Subcutaneous adipose tissue (tissue), 4 donors: ENCODE results near the gene CUZD1. TPM values are rescaled to one million over a fixed set of nuclear protein-coding genes. Genes with fewer than 3 reads are reported as not detected.

ENCODE experiments used
- CTCF ChIP-seq: fragments of 450-650 bp; IDR thresholded peaks from one replicate; pipeline ENCODE4 v1.5.1; 2016; ENCODE audit warnings: low read depth, mild to moderate bottlenecking, control low read depth, antibody characterized with exemption, moderate library complexity
- total RNA-seq, 4 donors: library from RNA; depleted of rRNA; stranded (reverse); fragments of >200 nt; gene quantifications; one replicate each; pipeline ENCODE4 v1.1.0, GENCODE V29; 2016

Gene CUZD1
- total RNA-seq, 4 donors from 2014 or later: 0.44 to 0.85 (median 0.49) TPM; not detected in 1

DNA sequence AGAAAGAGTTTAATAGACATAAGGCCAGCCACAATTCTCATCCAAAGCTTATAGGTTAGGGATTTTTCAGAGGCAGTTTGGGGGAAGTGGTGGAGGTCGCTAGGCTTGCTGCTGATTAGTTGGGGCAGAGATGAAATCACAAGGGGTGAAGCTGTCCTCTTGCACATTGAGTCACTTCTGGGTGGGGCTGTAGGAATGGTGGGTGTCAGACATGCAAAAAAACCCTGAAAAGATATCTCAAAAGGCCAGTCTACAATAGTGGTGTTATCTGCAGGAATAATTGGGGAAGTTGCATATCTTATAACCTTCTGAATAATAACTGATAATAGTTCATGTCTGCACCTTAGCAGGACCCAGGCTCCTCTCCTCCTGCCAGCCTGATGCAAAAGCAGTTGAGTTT lies 31.6 kb upstream of the CUZD1 start:
- TF ChIP-seq CTCF: no peak

GRCh38 chr10:122876467-122876855 lies 30.8 kb upstream of the CUZD1 start:
- TF ChIP-seq CTCF: no peak

- no peak for TF ChIP-seq CTCF
These were observed 30.3 kb upstream of the CUZD1 start for GRCh38 chr10:122875843-122876466.

GRCh38 chr10:122864901-122865300 lies 19.2 kb upstream of the CUZD1 start:
- no peak for TF ChIP-seq CTCF

- TF ChIP-seq CTCF: no peak
These were observed 18.5 kb upstream of the CUZD1 start for GRCh38 chr10:122864194-122864592.

DNA sequence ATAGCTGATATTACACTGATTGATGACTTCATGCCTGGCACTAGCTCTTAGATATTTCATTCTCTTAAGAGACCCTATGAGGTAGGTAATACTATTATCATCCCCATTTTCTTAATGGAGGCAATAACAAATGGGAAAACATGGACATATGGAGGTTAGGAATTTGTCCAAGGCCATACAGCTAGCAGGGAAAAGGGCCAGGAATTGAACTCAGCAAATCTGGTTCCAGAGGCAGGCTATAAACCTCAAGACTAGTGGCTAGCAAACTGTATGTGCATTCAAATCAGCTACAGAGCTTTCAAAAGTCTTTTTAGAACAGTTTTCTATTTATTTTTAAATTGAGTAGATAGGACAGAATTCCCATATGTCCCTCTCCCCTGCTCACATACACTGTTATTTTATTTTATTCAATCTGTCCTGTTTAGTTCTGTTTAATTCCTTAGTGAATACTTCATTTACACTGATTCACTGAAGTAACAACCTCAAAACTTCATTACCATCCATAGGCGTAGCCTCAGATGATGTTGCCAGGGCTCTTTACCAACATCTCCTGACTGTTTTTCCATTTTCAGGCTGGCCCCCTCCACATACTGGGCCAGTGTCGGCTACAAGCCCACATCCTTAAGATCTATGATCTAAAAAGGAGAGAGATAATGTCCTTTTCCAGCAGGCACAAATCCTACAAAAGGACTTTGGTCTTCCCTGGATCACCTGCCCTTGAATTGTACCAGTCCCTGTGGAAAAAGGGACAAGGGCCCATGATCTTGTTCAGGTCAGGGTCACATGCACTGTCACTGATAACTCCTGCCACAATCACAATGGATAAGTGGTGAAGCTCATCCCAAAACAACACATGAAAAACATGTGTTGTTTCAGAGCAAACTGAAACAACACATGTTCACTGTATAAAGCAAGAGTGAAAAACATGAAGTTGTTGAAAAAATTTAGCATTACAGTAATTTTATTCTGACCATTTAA lies 17.8 kb upstream of the CUZD1 start:
- TF ChIP-seq CTCF: no peak

DNA sequence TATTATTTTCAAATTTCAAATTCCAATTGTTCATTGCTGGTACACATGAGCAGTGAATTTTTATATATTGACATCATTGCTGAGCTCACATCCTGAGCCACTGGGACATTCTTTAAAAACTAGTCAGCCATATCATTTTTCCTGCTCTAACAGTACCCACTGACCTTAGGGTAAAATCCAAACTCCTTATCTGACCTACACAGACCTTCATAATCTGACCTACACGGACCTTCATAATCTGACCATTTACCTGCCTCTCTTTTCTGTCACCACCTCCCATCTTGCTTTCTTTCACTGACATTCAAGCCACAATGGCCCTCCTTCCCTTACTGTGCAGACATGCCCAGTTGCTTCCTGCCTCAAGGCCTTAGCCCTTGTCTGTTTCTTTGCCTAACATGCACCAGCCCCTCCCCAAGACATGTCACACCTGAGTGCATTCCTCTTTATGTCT lies 16.1 kb upstream of the CUZD1 start:
- no peak for TF ChIP-seq CTCF
